GM19193 (cell line): ENCODE data around the gene PRR11.

ENCODE experiments used
- POLR2A ChIP-seq: IDR thresholded peaks from 4 replicates; pipeline ENCODE4 v1.6.1; 2011; ENCODE audit not compliant: insufficient read depth, insufficient read length; ENCODE audit errors: extremely low read depth

PRR11 gene

DNA sequence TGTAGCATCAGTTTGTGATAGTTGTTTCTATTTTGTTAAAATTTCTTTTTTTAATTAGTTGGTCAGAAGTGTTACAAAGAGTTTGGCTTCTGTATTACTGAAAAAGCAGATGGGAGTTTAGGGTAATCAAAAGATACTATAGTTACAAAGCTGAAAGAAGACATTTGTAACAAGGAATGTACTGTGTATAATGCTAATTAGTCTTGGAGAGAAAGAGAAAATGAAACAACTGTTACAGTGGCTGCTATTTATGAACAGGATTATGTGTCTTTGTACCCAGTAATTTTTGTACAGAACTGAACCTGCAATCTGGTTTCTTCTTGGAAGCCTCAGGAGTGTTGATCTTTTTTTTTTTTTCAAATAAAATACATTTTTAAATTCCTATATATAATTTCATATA lies 79.1 kb downstream of the PRR11 start:
- no peak for TF ChIP-seq POLR2A

DNA sequence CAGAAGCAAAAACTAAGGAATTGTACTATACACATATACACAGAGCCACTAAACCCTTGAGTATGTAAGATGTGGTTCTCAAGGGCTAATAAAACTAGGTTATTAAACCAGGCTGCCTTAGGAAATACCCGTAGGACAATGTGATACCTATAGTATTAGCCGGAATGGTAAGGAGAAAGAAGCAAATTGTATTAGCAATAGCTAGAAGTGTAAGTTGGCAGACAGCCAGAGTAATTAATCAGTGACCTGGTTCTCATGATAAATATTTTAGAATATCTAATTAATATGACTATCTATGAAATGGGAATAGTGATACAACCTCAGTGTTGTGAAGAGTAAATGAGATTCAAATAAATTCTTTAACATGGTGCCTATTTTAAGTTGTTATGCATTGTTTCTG lies 83.4 kb downstream of the PRR11 start:
- no peak for TF ChIP-seq POLR2A

DNA sequence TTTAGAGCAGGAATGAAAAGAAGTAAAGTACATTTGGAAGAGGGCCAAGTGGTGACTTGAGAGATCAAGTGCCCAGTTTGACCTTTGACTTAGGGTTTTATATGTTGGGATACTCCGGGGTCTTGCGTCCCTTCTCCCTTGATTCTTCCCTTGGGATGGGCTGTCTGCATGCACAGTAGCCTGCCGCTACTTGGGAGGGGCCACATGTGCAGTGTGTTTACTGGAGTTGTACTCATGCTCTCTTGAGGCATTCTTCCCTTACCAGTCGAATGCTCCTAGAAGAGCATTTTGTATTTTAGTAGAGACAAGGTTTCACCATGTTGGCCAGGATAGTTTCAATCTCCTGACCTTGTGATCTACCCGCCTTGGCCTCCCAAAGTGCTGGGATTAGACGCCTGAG lies 88.5 kb downstream of the PRR11 start:
- TF ChIP-seq POLR2A = no peak
